NCI-H128 (cell line): ENCODE data around the gene HTR1D.
"Not testable (repeated sequence)": the region's sequence is repeated elsewhere in the genome, so short reads cannot be mapped to it uniquely, and the experiment has no call there.

Source experiments
- DNase-seq: peaks from one replicate; lab custom pipeline; 2025; ENCODE audit not compliant: unreplicated experiment; lab: John Stamatoyannopoulos, UW

HTR1D gene

GRCh38 chr1:23217421-23218115 is at the start of gene HTR1D:
Gene HTR1D, minus strand, starts transcription at chr1:23217502. Its CDS starts 23,283 bp downstream, at chr1:23194219.
- DNase-seq: no peak

- DNase-seq: no peak
Observed at GRCh38 chr1:23263380-23263887, 46.1 kb upstream of the HTR1D start.

- not testable (repeated sequence) for DNase-seq
Observed at GRCh38 chr1:23258082-23258481, 40.8 kb upstream of the HTR1D start.

GRCh38 chr1:23257371-23257770 is 40.1 kb upstream of the HTR1D start:
- not testable (repeated sequence) for DNase-seq

GRCh38 chr1:23254584-23254983 is 37.3 kb upstream of the HTR1D start:
- no peak for DNase-seq

GRCh38 chr1:23251812-23252211 is 34.5 kb upstream of the HTR1D start:
- DNase-seq: no peak

- no peak for DNase-seq
Observed at GRCh38 chr1:23249787-23250454, 32.6 kb upstream of the HTR1D start.

GRCh38 chr1:23247276-23247675 is 30.0 kb upstream of the HTR1D start:
- no peak for DNase-seq

- no peak for DNase-seq
Observed at GRCh38 chr1:23246274-23246673, 29.0 kb upstream of the HTR1D start.

GRCh38 chr1:23244256-23244761 is 27.0 kb upstream of the HTR1D start:
- DNase-seq: no peak

GRCh38 chr1:23242414-23242813 is 25.1 kb upstream of the HTR1D start:
- DNase-seq: no peak

GRCh38 chr1:23239638-23240295 is 22.5 kb upstream of the HTR1D start:
- no peak for DNase-seq

GRCh38 chr1:23238565-23238964 is 21.3 kb upstream of the HTR1D start:
- no peak for DNase-seq

GRCh38 chr1:23237508-23237907 is 20.2 kb upstream of the HTR1D start:
- no peak for DNase-seq

GRCh38 chr1:23227806-23228205 is 10.5 kb upstream of the HTR1D start:
- DNase-seq: no peak

GRCh38 chr1:23224739-23225648 is 7.7 kb upstream of the HTR1D start:
- DNase-seq: no peak

- not testable (repeated sequence) for DNase-seq
Observed at GRCh38 chr1:23223963-23224362, 6.7 kb upstream of the HTR1D start.

GRCh38 chr1:23223490-23223951 is 6.2 kb upstream of the HTR1D start:
- DNase-seq: not testable (repeated sequence)

- DNase-seq: no peak
Observed at GRCh38 chr1:23222742-23223141, 5.4 kb upstream of the HTR1D start.

GRCh38 chr1:23222331-23222730 is 5.0 kb upstream of the HTR1D start:
- no peak for DNase-seq

GRCh38 chr1:23221107-23221506 is 3.8 kb upstream of the HTR1D start:
- no peak for DNase-seq
